ENCODE data around the gene GNLY.

- TF ChIP-seq CSDC2 (CRISPR knock-in tag; IDR thresholded peaks at IDR 0.05), result no peak
- TF ChIP-seq ISL1 (CRISPR knock-in tag; IDR thresholded peaks at IDR 0.05), result no peak
These were observed 38.4 kb downstream of the GNLY start for GRCh38 chr2:85732467-85733120.

Measured in SK-N-SH treated with all-trans-retinoic acid at 6 μM for 48 hours (cell line).